NK-92 treated with Interleukin-12 subunit alpha and Interleukin-12 subunit beta, amount 100 ng/mL, for 24 hours (cell line): ENCODE measurements around the gene CCDC187.

Experiments
- DNase-seq: peaks from one replicate; lab custom pipeline; 2025; lab: John Stamatoyannopoulos, UW

Gene CCDC187

DNA sequence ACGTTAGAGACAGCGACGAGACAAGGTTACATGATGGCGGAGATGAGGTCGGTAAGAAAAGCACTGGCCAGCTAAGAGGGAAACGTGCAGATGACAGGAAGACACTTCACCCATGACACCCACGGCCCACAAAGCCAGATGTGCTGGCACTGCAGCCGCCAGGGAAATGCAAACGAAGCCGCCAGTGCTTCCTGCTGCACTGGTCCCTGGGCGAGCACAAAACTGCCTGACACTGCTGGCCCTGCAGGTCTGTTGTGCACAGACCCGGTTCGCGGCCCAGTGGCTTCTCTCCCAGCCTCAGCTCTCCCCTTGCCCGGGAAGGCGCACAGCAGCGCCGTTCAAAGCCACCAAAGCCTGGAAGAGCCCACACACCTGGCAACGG is 78.5 kb downstream of the CCDC187 start:
- DNase-seq = no peak

- no peak for DNase-seq
Measured at GRCh38 chr9:136223871-136224640, 79.8 kb downstream of the CCDC187 start.

DNA sequence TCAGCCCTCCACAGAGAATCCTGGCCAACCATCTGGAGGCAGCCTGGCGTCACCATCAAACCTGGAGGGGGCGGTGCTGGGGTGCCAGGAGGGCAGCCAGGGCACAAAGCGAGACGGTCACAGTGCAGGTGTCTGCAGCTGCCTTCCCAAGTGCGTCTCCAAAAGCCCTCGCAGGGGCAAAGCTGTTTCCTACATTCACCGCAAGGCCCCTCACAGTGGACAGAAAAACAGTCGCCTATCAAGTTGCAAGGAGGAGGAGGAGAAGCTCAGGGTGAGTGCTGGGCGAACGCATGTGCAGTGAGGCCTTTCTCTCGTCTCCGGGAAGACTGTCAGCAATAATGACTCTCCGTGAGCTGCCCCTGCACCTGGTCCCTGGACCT is 81.0 kb downstream of the CCDC187 start:
- no peak for DNase-seq

DNA sequence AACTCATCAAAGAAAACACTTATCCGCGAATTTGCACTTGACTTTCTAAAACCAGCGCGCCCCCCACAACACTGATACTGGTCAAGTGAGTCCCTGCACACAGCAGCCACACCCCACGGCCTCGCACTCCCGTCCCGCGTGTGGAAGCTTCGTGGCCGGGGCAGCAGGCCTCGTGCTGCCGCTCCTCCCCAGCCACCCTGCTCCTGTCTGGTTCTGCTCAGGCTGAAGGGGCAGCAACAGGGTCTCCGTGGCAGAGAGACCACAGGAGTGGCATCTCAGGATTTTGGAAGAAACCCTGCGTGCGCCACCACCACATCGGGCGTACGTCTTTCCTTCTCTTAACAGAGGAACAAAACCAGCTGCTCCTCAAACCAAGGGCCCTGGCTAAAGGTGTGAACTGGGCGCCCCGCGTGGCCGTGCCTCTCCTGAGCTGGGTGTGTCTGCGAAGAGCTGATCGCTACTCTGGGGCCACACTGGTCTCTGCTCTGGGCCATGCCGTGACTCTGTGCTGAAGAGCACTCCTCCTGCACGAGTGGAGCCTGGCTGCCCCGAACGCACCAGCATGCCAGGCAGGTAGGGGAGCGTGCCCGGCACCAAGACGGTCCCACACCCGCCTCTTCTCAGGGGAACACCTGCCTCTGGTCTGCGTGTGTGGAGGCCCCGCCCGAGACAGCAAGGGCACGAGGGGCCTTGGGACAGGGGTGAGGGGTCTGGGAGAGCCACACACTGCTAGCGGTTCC is 81.6 kb downstream of the CCDC187 start:
- no peak for DNase-seq

GRCh38 chr9:136220017-136220729 is 83.7 kb downstream of the CCDC187 start:
- no peak for DNase-seq

- no peak for DNase-seq
Measured at GRCh38 chr9:136219276-136219675, 84.6 kb downstream of the CCDC187 start.

DNA sequence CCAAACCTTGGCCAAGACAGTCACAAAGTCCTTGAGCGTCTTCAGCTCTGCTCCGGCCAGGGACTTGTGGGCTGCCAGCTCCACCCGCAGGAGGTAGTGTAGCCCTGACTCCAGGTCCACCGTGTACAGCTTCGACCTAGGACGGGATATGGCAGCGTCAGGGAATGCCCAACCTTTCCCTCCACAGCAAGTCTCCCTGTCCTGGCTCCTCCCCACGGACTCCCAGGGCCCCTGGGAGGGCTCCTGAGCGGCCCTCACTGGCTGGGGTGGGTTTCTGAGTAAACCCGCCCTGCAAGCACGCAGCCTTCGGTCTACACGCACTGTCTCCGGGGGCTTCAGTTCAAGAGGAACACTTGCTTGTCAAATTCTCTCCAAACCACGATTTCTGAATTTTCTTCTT is 85.2 kb downstream of the CCDC187 start:
- DNase-seq = no peak

- no peak for DNase-seq
Measured at GRCh38 chr9:136218271-136218670, 85.6 kb downstream of the CCDC187 start.

- no peak for DNase-seq
Measured at GRCh38 chr9:136216541-136217244, 87.2 kb downstream of the CCDC187 start.

DNA sequence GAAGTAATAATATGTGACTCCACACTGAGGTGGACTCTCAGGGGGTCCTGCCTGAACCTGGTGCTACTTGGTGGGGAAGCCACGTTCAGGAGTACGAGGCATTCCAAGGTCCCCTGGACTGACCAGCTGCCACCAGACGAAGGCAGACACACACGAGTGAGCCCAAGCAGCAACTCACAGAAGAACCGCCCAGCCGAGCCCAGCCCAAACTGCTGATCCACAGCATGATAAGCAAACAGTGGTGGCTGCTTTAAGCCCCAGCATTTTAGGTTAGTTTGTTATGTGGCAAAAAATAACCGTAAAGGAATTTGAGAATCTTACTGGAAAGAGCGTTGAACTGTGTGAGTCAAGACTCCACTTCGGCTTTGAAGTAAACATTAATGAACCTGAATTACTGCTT is 90.2 kb downstream of the CCDC187 start:
- no peak for DNase-seq

- DNase-seq = no peak
Measured at GRCh38 chr9:136212345-136212950, 91.4 kb downstream of the CCDC187 start.

GRCh38 chr9:136211441-136212344 is 92.2 kb downstream of the CCDC187 start:
- DNase-seq = no peak

DNA sequence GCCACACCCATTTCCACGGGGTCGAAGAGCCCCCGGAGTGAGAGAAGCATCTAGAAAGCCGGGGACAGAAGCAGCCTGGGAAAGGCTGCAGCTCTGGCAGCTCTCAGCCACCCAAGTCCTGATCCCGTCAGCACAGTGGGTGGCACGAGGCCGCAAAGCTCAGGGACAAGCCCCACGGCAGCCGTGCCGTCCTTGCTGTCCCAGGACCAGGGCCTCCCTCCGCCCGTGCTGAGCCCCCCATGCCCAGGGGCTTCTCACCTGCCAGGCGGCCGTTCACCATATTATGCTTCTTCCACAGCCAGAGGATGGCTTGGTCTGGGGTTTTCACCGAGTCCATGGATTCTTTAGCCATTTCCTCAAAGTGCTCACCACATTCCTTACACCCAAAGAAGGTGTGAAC is 92.9 kb downstream of the CCDC187 start:
- no peak for DNase-seq

- DNase-seq = no peak
Measured at GRCh38 chr9:136210276-136210675, 93.6 kb downstream of the CCDC187 start.

DNA sequence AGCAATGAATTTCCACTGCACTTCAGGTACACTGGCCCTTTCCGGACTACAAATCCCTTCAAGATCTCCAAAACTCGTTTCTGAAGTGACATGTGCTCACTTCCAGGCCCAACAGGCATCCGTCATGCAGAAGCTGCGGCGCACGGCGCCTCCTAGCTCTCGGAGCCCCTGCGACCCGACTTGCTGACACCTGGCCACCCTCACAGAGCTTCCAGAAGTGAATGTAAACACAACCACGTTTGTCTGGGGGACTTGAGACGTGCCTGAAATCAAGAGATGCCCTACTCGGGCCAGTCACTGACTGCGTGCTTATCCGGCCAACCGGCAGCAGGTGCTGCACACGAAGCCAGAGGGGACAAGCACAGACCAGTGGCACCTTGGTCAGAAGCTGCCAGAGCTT is 94.1 kb downstream of the CCDC187 start:
- DNase-seq = no peak

- DNase-seq = no peak
Measured at GRCh38 chr9:136209232-136209631, 94.7 kb downstream of the CCDC187 start.

GRCh38 chr9:136208675-136209074 is 95.2 kb downstream of the CCDC187 start:
- DNase-seq = no peak

DNA sequence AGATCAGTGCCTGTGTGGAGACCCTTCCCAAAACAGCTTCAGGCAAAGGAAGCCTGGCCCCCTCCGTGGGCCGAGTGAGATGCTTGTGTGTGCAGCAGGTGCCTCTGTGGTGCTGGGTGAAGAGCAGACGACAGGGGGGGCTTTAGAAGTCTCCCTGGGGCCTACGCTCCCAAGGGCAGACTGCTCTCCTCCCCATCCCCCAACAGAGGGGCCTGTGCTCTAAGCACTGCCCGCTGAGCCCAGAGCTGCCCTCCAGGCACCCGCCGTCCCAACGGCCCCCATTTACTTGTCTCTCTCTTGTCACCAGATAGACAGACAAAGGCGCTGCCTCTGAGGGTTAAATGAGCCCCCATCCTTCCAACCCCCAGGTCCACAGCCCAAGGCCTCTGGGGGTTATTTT is 96.3 kb downstream of the CCDC187 start:
- DNase-seq = no peak

GRCh38 chr9:136206602-136207275 is 97.2 kb downstream of the CCDC187 start:
- DNase-seq = peak; percentile 12

- DNase-seq = no peak
Measured at GRCh38 chr9:136205707-136205992, 98.2 kb downstream of the CCDC187 start.
